Kidney (tissue), 14 donors: ENCODE results near the gene NKAPD1. TPM values are rescaled to one million over a fixed set of nuclear protein-coding genes. Genes with fewer than 3 reads are reported as not detected.
"Not testable (repeated sequence)": the region's sequence is repeated elsewhere in the genome, so short reads cannot be mapped to it uniquely, and the experiment has no call there.

Experiments used
- DNase-seq, 5 donors: peaks; one replicate each; pipeline ENCODE4 v3.0.0-alpha.2; 2013 to 2020
- FAIRE-seq: peaks from 2 replicates; lab custom pipeline; 2012; peaks lifted over from hg19 to GRCh38; lab: Jason Lieb, UNC
- H3K27ac ChIP-seq, 2 donors: one replicate each; pipeline ENCODE4 v1.7.0; 2013; ENCODE audit warnings: low read depth in 2 of 2, low read length in 2 of 2, inconsistent platforms in 1 of 2
- H3K27me3 ChIP-seq: one replicate; pipeline ENCODE4 v1.7.1; 2013; ENCODE audit warnings: low read length, inconsistent platforms; ENCODE audit not compliant: control insufficient read depth, insufficient read depth
- H3K36me3 ChIP-seq, 3 donors: one replicate each; pipeline versions ENCODE4 v1.7.0 to v1.7.1; 2013; ENCODE audit warnings: low read length in 3 of 3, control low read depth in 1 of 3, inconsistent platforms in 1 of 3; ENCODE audit not compliant: insufficient read depth in 3 of 3, control insufficient read depth in 2 of 3
- H3K4me1 ChIP-seq, 3 donors: one replicate each; pipeline versions ENCODE4 v1.7.0 to v1.7.1; 2013; ENCODE audit warnings: low read length in 3 of 3, inconsistent platforms in 1 of 3, low read depth in 1 of 3; ENCODE audit not compliant: control insufficient read depth in 2 of 3, insufficient read depth in 2 of 3
- H3K4me3 ChIP-seq, 3 donors: one replicate each; pipeline versions ENCODE4 v1.7.0 to v1.8.1; 2013; ENCODE audit warnings: low read length in 3 of 3, control low read depth in 1 of 3, inconsistent platforms in 1 of 3
- H3K9ac ChIP-seq, 3 donors: one replicate each; pipeline versions ENCODE4 v1.7.0 to v1.7.1; 2013; ENCODE audit warnings: low read length in 3 of 3, control low read depth in 1 of 3, inconsistent platforms in 1 of 3
- H3K9me3 ChIP-seq, 3 donors: one replicate each; pipeline versions ENCODE4 v1.7.0 to v1.7.1; 2013; ENCODE audit warnings: low read length in 3 of 3, control low read depth in 1 of 3, inconsistent platforms in 1 of 3; ENCODE audit not compliant: control insufficient read depth in 2 of 3, insufficient read depth in 1 of 3
- intact Hi-C: fragments of 100-400 bp; cut with DNase I; formaldehyde crosslinking; loops from one replicate; pipeline ENCODE4 v1.11.1; 2022
- polyA plus RNA-seq: library from polyadenylated mRNA; stranded (reverse); fragments of 350-450 nt; fragmentation: Illumina TruSeq; extraction: RNeasy Lipid Tissue Mini Kit (QIAGEN cat#74804); gene quantifications from one replicate; pipeline ENCODE4 v1.2.3, GENCODE V29; 2014; ENCODE audit warnings: low read depth, low replicate concordance; ENCODE audit not compliant: insufficient read depth
- total RNA-seq: library from RNA; stranded (reverse); fragmentation: NEBNext Ultra II Directional; extraction: Animal tissue kit (Norgen Biotek cat#: 25700); gene quantifications from one replicate; pipeline ENCODE4 v1.2.1, GENCODE V29; 2021
- TF ChIP-seq, protein P1 (sequence below): IDR thresholded peaks from 3 replicates; pipeline ENCODE4 v1.5.1; 2012; ENCODE audit warnings: mild to moderate bottlenecking, moderate library complexity, borderline replicate concordance; ENCODE audit not compliant: insufficient read depth; ENCODE audit errors: extremely low read depth
- donor health status: control.
- donor health status: control.
- donor health status: control.
- donor health status: control.
- donor health status: control.
- donor health status: DM: yes; HTN: yes; CAD: no.
- donor health status: Normal renal cell carcinoma (clear cell type).

Gene NKAPD1
- total and polyA plus RNA-seq, 2 donors from 2014 or later = 14.3 to 21.5 TPM

GRCh38 chr11:112048256-112048655 is 25.8 kb upstream of the NKAPD1 start:
- H3K27me3 ChIP-seq, DNase-seq, H3K4me3 ChIP-seq, intact Hi-C loops, H3K27ac ChIP-seq, H3K4me1 ChIP-seq, H3K9me3 ChIP-seq, H3K9ac ChIP-seq, FAIRE-seq: not testable (repeated sequence)
- peaks cover 6 to 30% (median 14%) of the 10 kb centered on the region in 3 donors for H3K36me3 ChIP-seq

- Histone ChIP-seq H3K27me3 (no peaks in the 10 kb centered on the region), H3K4me3 (no peak overlapping the region), H3K9ac (no peak overlapping the region), H3K9me3 (no peaks in the 10 kb centered on the region), H3K27ac (no peak overlapping the region), H3K4me1 (no peaks in the 10 kb centered on the region), H3K36me3 (peaks cover 6 to 28% (median 14%) of the 10 kb centered on the region in 3 donors)
- FAIRE-seq = no peak
- intact Hi-C loops = no loop called here
- TF ChIP-seq, protein P1, sequence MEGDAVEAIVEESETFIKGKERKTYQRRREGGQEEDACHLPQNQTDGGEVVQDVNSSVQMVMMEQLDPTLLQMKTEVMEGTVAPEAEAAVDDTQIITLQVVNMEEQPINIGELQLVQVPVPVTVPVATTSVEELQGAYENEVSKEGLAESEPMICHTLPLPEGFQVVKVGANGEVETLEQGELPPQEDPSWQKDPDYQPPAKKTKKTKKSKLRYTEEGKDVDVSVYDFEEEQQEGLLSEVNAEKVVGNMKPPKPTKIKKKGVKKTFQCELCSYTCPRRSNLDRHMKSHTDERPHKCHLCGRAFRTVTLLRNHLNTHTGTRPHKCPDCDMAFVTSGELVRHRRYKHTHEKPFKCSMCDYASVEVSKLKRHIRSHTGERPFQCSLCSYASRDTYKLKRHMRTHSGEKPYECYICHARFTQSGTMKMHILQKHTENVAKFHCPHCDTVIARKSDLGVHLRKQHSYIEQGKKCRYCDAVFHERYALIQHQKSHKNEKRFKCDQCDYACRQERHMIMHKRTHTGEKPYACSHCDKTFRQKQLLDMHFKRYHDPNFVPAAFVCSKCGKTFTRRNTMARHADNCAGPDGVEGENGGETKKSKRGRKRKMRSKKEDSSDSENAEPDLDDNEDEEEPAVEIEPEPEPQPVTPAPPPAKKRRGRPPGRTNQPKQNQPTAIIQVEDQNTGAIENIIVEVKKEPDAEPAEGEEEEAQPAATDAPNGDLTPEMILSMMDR = no peak
- no peak for DNase-seq
These were observed 24.3 kb upstream of the NKAPD1 start for GRCh38 chr11:112049777-112050176.

DNA sequence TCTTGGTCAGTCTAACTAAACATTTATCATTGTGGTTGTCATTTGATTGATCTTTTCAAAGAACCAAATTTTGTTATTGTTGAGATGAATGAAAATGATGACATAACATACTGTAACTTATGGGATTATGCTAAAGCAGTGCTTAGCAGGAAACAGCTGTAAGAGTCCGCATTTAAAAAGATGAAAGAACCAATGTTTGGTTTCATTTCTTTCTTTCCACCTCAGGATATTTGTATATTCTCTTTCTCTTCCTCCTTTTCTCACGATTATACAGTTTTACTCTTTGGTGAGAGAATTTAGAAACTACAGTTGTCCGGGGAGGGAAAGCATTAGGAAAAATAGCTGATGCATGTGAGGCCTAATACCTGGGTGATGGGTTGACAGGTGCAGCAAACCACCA is 23.4 kb upstream of the NKAPD1 start:
- Histone ChIP-seq H3K36me3 (peaks cover 4 to 25% (median 12%) of the 10 kb centered on the region in 3 donors), H3K27ac (no peak overlapping the region)

GRCh38 chr11:112051768-112052167 is 22.3 kb upstream of the NKAPD1 start:
- FAIRE-seq (no peak), DNase-seq (no peak)
- Histone ChIP-seq H3K27me3 (no peaks in the 10 kb centered on the region), H3K4me3 (no peak overlapping the region), H3K4me1 (no peaks in the 10 kb centered on the region), H3K9ac (no peak overlapping the region), H3K9me3 (no peaks in the 10 kb centered on the region), H3K27ac (no peak overlapping the region), H3K36me3 (peaks cover 4 to 29% (median 12%) of the 10 kb centered on the region in 3 donors)
- intact Hi-C loops = no loop called here
- TF ChIP-seq, protein P1 = no peak

More for the DNA sequence above, 23.4 kb upstream of the NKAPD1 start:
- no peaks in the 10 kb centered on the region for H3K9me3 ChIP-seq
- TF ChIP-seq, protein P1 = no peak
- no peak overlapping the region for H3K9ac ChIP-seq
- H3K27me3 ChIP-seq = no peaks in the 10 kb centered on the region
- H3K4me1 ChIP-seq = no peaks in the 10 kb centered on the region
- no peak for FAIRE-seq
- H3K4me3 ChIP-seq = no peak overlapping the region
- intact Hi-C loops = no loop called here
- no peak for DNase-seq
